Colonic mucosa (tissue), 4 donors: ENCODE measurements around the gene OTULIN. TPM values are rescaled to one million over a fixed set of nuclear protein-coding genes. Genes with fewer than 3 reads are reported as not detected.

ENCODE experiments used
- DNase-seq: peaks from one replicate; pipeline ENCODE4 v3.0.0-alpha.2; 2020
- H3K27ac ChIP-seq: fragments of 200-600 bp; one replicate; pipeline ENCODE4 v1.8.0; 2021
- H3K27me3 ChIP-seq: fragments of 200-600 bp; one replicate; pipeline ENCODE4 v1.8.0; 2021
- H3K36me3 ChIP-seq: fragments of 200-600 bp; one replicate; pipeline ENCODE4 v1.8.0; 2021
- H3K4me1 ChIP-seq: fragments of 200-600 bp; one replicate; pipeline ENCODE4 v1.8.0; 2021; ENCODE audit warnings: mild to moderate bottlenecking
- H3K4me3 ChIP-seq: fragments of 200-600 bp; one replicate; pipeline ENCODE4 v1.8.0; 2021
- H3K9ac ChIP-seq, 2 donors: one replicate each; pipeline ENCODE4 v1.7.0; 2013; ENCODE audit warnings: control low read depth in 2 of 2, low read depth in 2 of 2, low read length in 2 of 2
- H3K9me3 ChIP-seq: fragments of 200-600 bp; one replicate; pipeline ENCODE4 v1.8.0; 2021
- CTCF ChIP-seq: fragments of 200-600 bp; IDR thresholded peaks from one replicate; pipeline ENCODE4 v1.8.0; 2022; ENCODE audit warnings: antibody characterized with exemption, mild to moderate bottlenecking
- intact Hi-C: fragments of 100-400 bp; cut with DNase I; formaldehyde crosslinking; loops from one replicate; pipeline ENCODE4 v1.14.1; 2022
- total RNA-seq, 2 donors: library from RNA; stranded (reverse); fragmentation: NEBNext Ultra II Directional in 1 of 2; extraction: Animal tissue kit (Norgen Biotek cat#: 25700) in 1 of 2; gene quantifications; one replicate each; pipeline ENCODE4 v1.2.1, GENCODE V29; 2021
- donor health status: healthy.
- donor health status: DM: no; HTN: no; CAD: no.
- donor health status: DM: no; HTN: no; CAD: no.

Gene OTULIN
- total RNA-seq, 2 donors from 2014 or later = 28.8 to 32.9 TPM

DNA sequence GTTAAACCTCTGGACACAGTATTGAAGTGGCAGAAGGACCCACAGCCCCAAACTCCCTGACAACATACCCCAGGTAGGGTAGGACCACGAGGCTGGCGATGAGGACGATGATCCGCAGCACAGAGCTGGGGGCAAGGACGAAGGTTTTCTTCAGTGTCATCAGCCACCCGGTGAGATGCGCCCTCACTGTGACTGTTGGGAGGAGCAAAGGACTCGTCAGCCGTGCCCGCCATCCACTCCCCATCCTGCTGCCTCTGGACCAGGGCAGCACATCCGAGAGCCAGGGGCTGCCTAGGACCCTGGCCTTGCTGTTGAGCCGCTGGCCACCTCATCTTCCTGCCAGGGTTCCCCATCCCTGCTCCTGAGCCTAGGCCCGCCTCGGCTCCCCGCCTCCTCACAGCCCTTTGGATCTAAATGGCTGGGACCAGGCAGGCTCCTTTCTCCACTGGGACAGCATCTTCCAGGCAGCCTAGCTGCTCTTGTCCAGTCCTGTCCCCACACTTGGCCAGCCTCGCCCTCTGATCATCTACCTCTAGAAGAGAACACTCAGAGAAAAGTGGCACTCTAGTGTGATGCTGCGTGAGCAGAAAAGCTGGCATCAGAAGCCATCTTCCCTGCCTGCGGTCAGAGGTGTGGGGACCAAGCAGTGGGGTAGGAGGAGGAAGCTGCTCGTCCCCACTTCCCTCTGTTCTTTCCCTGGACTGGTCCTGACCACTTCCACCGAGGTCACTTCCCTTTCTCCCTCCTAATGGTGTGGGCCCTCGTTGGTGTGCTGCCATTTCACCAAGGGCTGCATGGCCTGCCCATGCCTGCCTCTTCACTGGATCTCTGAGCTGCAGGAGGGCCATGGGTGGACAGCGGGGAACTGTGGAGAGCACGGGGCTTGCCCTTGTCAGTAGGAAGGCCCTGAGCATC, 49.2 kb downstream of the OTULIN start:
- Histone ChIP-seq H3K36me3 (no peaks in the 10 kb centered on the region), H3K27me3 (no peaks in the 10 kb centered on the region), H3K4me1 (no peaks in the 10 kb centered on the region), H3K4me3 (no peak overlapping the region), H3K9ac (no peak overlapping the region), H3K9me3 (no peaks in the 10 kb centered on the region), H3K27ac (no peak overlapping the region)
- intact Hi-C loops = no loop called here
- DNase-seq = no peak
- TF ChIP-seq CTCF = no peak

DNA sequence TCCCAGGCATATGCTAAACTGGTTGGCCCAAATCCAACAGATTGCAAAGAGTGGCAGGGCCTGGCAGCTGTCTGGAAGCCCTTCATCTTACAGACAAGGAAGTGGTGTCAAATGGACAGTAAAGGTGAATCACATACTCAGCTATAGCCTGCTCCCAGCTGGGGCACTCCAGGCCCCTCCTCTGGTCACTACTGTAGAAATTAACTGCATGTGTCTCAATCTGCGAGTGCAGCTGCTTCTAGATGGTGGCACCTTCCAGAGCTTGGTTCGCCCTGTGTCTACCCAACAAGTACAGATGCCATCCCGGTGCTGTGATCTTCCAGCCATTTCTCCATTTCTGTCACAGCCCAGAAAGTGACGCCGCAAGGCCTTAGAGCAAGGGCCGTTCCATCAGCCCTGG, 50.2 kb downstream of the OTULIN start:
- no peak overlapping the region for H3K27ac ChIP-seq
- H3K9ac ChIP-seq = no peak overlapping the region
- intact Hi-C loops = no loop called here
- no peak for TF ChIP-seq CTCF
- H3K4me3 ChIP-seq = no peak overlapping the region
- no peak for DNase-seq
- no peaks in the 10 kb centered on the region for H3K36me3 ChIP-seq
- H3K9me3 ChIP-seq = no peaks in the 10 kb centered on the region
- no peaks in the 10 kb centered on the region for H3K27me3 ChIP-seq
- H3K4me1 ChIP-seq = no peaks in the 10 kb centered on the region

GRCh38 chr5:14715481-14715880, 51.0 kb downstream of the OTULIN start:
- no peaks in the 10 kb centered on the region for H3K36me3 ChIP-seq
- H3K27ac ChIP-seq = no peak overlapping the region
- no peak for DNase-seq
- no peak overlapping the region for H3K4me3 ChIP-seq
- no peaks in the 10 kb centered on the region for H3K9me3 ChIP-seq
- H3K27me3 ChIP-seq = no peaks in the 10 kb centered on the region
- H3K4me1 ChIP-seq = no peaks in the 10 kb centered on the region
- no peak overlapping the region for H3K9ac ChIP-seq
- TF ChIP-seq CTCF = no peak
- intact Hi-C loops = no loop called here

DNA sequence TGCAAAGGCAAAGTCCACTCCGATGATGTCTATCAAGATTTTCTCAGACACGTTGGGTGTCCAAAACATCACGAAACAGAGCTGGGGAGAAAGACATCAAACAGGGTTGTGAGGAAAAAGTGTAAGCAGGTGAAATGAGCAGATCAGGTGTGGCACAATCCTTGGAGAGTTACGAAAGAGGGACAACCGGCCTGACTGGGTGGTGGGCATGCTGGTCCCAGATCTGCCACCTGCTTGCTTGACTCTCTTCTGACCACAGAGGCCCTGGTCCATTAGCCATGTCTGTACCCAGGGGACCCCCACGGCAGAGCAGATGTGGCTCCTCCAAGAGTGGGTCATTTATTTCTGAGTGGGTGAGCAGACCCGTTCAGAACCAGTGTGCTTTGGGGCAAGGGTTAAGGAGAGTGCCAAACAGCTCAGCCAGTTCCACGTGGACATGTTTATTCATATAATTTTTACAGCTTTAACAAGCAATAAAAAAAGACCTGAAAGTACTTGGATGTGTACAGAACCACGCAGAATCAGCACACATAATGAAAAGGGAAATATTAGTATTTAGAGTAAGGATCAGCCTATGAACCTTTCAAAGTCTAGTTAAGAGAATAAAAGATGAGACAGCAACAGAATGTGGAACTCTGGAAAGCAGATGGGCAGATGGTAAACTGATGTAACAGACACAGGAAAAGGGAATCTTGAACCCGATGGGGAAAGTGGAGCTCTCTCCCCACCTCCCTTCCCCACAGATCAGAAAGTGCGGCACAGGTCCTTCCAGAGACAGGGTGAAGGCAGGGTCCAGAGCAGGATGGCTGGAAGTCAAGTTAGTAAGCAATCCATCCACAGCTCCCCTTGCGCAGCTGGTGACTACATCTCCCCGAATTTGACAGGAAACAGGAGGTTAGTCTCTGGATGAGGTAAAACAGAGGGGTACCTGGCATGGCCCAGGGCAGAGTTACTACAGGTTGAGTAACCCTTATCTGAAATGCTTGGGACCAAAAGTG, 52.5 kb downstream of the OTULIN start:
- Histone ChIP-seq H3K4me3 (no peak overlapping the region), H3K36me3 (no peaks in the 10 kb centered on the region), H3K27ac (no peak overlapping the region), H3K4me1 (no peaks in the 10 kb centered on the region), H3K9me3 (no peaks in the 10 kb centered on the region), H3K27me3 (no peaks in the 10 kb centered on the region), H3K9ac (no peak overlapping the region)
- DNase-seq = no peak
- intact Hi-C loops = no loop called here
- TF ChIP-seq CTCF = no peak

- DNase-seq = no peak
- Histone ChIP-seq H3K4me1 (no peaks in the 10 kb centered on the region), H3K4me3 (no peak overlapping the region), H3K27ac (no peak overlapping the region), H3K9me3 (no peaks in the 10 kb centered on the region), H3K9ac (no peak overlapping the region), H3K36me3 (no peaks in the 10 kb centered on the region), H3K27me3 (no peaks in the 10 kb centered on the region)
- intact Hi-C loops = no loop called here
- TF ChIP-seq CTCF = no peak
Observed at GRCh38 chr5:14718778-14719177, 54.3 kb downstream of the OTULIN start.
